Breast epithelium (tissue), 3 donors: Measurements from ENCODE around the gene CNBD2.
A peak's percentile ranks its signal among the peaks of the same experiment; 100 is the strongest.

Experiments used
- CTCF ChIP-seq, 3 donors: fragments of 450-650 bp; IDR thresholded peaks; one replicate each; pipeline ENCODE4 v1.5.1; 2016 to 2017; ENCODE audit warnings: antibody characterized with exemption in 3 of 3, mild to moderate bottlenecking in 3 of 3, moderate library complexity in 3 of 3
- POLR2A ChIP-seq: fragments of 450-650 bp; IDR thresholded peaks from one replicate; pipeline ENCODE4 v1.6.1; 2016; ENCODE audit warnings: antibody characterized with exemption, mild to moderate bottlenecking, moderate library complexity
- POLR2AphosphoS5 ChIP-seq, 3 donors: sonication (generic); formaldehyde crosslinking; IDR thresholded peaks; one replicate each; pipeline ENCODE4 v1.6.1; 2017; ENCODE audit warnings: antibody characterized with exemption in 3 of 3

GRCh38 chr20:36050436-36051317, 82.3 kb downstream of the CNBD2 start:
- TF ChIP-seq POLR2AphosphoS5 (IDR thresholded peaks at IDR 0.05) (peak; percentile 95 to 98 (median 97)), CTCF (IDR thresholded peaks at IDR 0.05) (no peak), POLR2A (peak; percentile 94)
